Stimulated activated CD4-positive, alpha-beta T cell treated with anti-CD3 and anti-CD28 coated beads, Interleukin-4, amount 100 ng/mL, for 24 hours (primary cell): ENCODE data around the gene ATP11A.

Source experiments
- DNase-seq: peaks from one replicate; pipeline ENCODE4 v3.0.0-alpha.2; 2020

The ATP11A gene

GRCh38 chr13:112917056-112917664 is 227.3 kb downstream of the ATP11A start:
- DNase-seq: no peak

- no peak for DNase-seq
Measured at GRCh38 chr13:112917737-112918136, 227.9 kb downstream of the ATP11A start.

DNA sequence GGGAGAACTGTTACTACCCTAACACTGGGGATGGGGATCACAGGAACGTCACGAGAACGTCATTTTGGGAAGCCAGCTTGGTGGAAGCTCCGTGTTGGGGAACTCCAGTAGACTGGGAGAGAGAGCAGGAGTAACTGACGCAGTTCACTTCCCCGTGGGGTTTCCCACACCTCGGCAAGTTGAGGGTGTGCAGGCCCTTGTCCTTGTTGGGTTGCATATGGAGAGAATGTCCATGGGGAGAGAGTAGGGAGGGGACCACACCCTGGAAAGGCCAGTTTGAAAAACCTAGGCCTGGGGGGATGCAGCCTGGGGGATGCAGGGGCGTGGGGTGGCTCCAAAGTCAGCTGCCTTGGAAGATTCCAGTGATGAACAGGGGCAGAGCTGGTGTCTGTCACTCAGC is 228.4 kb downstream of the ATP11A start:
- no peak for DNase-seq

- DNase-seq: no peak
Measured at GRCh38 chr13:112918746-112919145, 228.9 kb downstream of the ATP11A start.

DNA sequence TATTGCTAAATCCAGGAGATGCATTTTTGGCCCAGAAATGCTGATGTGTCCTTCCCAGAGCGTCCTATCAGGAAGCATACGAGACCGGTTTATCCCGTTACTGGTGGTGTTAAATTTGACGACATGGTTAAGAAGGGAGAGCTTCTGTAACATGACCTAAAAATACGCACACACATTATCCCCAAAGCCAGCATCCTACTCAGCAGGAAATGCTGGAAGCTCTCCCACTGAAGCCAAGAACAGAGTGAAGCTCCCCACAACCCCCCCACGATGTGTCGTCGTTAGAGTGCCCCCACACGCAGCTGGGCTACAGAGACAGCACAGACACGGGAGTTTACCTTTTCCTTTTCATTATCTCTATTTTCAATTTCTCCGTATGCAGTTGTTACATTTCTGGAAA is 234.1 kb downstream of the ATP11A start:
- no peak for DNase-seq

DNA sequence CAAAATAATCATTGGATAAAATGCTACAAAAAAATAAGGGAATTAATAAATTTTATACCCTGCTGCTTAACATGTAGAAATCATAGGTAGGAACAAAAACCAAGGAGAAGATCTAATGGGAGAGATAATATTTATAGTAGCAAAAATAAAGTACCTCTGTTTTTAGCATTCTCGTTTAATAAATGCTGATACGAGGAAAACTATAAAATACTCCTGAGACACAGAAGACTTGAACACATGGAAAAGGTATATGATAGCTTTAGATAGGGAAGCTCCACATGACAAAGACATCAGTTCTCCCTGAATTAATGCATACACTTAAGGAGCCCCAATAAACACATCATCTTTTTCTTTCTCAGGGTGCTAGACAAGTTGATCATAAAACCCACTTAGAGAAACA is 234.5 kb downstream of the ATP11A start:
- DNase-seq: no peak

GRCh38 chr13:112926003-112926402 is 236.2 kb downstream of the ATP11A start:
- DNase-seq: no peak

- DNase-seq: no peak
Measured at GRCh38 chr13:112926993-112927392, 237.2 kb downstream of the ATP11A start.

GRCh38 chr13:112928020-112928971 is 238.5 kb downstream of the ATP11A start:
- DNase-seq: no peak

DNA sequence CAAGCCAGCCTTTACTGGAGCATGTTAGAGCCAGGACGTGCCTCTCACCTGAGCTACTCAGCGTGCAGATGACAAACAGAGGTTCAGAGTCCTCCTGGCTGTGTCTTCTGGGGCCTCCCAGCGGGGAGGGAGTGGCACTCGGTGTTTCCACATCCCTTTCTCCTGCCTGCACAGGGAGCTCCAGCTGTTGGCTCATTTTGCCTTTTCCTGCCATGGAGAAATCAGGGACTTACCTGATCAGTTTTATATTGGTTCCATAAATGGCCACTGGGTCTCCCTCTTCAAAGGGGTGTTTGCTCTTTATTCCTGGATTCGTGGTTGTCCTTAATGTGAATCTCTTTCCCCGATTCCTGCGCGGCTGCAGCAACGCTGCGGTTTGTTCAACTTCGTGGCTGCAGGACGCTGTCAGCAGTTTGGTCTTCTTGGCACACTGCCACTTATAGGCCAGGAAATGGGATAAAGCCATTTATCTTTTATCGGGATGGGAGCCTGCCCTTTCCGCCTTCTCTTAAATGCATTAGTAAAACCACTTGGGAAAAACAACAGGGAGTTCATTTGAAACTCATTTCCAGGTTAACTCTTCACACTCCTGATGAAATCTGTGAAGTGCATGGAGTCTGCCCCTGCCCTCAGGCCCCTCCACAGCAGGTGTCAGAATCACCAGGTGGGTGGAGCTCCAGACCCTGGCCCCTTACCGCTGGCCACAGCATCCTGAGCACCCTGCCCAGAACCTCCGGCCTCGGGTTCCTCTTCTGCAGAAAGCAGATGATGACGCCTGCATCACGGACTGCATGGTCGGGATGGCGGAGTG is 239.3 kb downstream of the ATP11A start:
- DNase-seq: no peak

DNA sequence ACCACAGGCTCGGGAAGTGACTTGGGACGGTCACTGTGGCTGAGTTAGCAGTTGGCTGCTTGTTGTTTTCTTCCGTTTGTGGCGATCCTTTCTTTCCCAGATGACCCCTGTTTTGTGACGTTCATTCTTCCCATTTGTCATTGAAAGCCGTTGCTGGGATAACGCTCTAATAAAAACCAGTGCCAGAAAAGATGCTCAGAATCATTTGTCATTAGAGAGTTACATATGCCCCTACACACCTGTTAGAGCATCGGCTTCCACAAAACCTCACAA is 239.9 kb downstream of the ATP11A start:
- DNase-seq: no peak

DNA sequence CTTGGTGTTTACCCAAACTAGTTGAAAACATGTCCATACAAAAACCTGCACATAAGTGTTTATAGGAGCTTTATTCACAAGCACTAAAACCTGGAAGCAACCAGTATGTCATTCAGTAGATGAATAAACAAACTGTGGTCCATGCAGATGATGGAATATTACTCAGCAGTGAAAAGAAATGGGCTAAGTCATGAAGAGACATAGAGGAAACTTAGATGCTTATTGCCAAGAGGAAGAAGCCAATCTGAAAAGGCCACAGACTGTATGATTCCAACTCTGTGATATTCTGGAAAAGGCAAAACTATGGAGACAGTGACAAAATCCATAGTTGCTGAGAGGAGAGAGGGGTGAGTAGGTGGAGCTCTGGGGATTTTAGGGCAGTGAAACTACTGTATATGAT is 240.4 kb downstream of the ATP11A start:
- DNase-seq: no peak

GRCh38 chr13:112931028-112931934 is 241.4 kb downstream of the ATP11A start:
- DNase-seq: no peak

GRCh38 chr13:112932971-112933370 is 243.1 kb downstream of the ATP11A start:
- no peak for DNase-seq

DNA sequence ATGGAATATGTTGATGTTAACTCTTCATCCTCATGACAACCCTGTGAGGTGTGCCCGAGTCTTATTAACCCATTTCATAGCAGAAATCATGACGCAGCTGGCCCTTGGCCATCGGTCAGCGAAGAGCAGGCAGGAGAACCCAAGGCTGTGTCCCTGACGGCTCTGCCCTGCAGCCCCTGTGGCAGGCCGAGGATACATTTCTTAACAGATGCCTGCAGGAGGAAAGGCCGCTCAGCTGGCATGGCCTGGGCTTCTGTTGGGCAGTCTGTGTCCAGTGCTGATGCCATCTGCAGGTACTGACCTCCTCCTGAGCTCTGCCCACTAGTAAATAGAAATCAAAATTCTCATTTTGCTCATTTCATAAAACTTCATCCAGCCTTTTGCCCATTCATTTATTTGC is 243.8 kb downstream of the ATP11A start:
- no peak for DNase-seq

DNA sequence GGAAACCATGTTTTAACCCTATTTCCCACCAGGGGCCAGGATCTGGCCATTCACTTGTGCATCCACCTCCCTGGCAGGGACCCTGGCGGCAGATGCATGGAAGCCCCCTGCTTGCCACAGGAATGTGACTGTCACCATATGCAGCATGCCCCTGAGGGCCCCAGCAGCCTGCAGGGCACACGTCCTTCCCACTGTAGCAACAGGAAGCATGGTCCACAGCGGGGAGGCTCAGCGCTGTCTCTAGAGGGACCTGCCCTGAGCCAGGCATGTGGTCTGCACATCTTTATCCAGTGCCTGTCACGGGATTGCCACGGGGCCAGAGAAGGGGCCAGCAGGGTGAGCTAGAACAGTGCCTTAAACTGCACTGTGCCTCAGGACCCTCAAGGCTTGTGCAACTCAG is 244.2 kb downstream of the ATP11A start:
- no peak for DNase-seq
